ENCODE data around the gene DTX1.

DTX1 gene

GRCh38 chr12:113133036-113133435 is 76.5 kb downstream of the DTX1 start:
- Histone ChIP-seq H3K27ac (ENCODE audit: low read depth, low read length) (no peak overlapping the region), H3K4me1 (ENCODE audit: control insufficient read depth, insufficient read depth, low read length, unreplicated experiment) (peaks cover 3% of the 10 kb centered on the region)

GRCh38 chr12:113133666-113134065 is 77.1 kb downstream of the DTX1 start:
- Histone ChIP-seq H3K4me3 (ENCODE audit: low read depth, low read length) (no peak overlapping the region), H3K27me3 (ENCODE audit: insufficient read depth, low read length) (peaks cover 27% of the 10 kb centered on the region), H2AFZ (ENCODE audit: low read length, unreplicated experiment) (no peak overlapping the region), H3K79me2 (ENCODE audit: control insufficient read depth, insufficient read depth, low read length, unreplicated experiment) (no peaks in the 10 kb centered on the region), H3K36me3 (ENCODE audit: insufficient read depth, low read length) (no peaks in the 10 kb centered on the region), H3K27ac (ENCODE audit: low read depth, low read length) (no peak overlapping the region), H3K4me1 (ENCODE audit: control insufficient read depth, insufficient read depth, low read length, unreplicated experiment) (peaks cover 3% of the 10 kb centered on the region)

More at GRCh38 chr12:113133036-113133435, 76.5 kb downstream of the DTX1 start:
- no peaks in the 10 kb centered on the region for H3K36me3 ChIP-seq (ENCODE audit: insufficient read depth, low read length)
- H3K27me3 ChIP-seq (ENCODE audit: insufficient read depth, low read length) = peaks cover 27% of the 10 kb centered on the region
- no peak overlapping the region for H3K4me3 ChIP-seq (ENCODE audit: low read depth, low read length)
- H3K79me2 ChIP-seq (ENCODE audit: control insufficient read depth, insufficient read depth, low read length, unreplicated experiment) = no peaks in the 10 kb centered on the region
- H2AFZ ChIP-seq (ENCODE audit: low read length, unreplicated experiment) = no peak overlapping the region

- Histone ChIP-seq H2AFZ (ENCODE audit: low read length, unreplicated experiment) (no peak overlapping the region), H3K79me2 (ENCODE audit: control insufficient read depth, insufficient read depth, low read length, unreplicated experiment) (no peaks in the 10 kb centered on the region), H3K36me3 (ENCODE audit: insufficient read depth, low read length) (no peaks in the 10 kb centered on the region), H3K4me1 (ENCODE audit: control insufficient read depth, insufficient read depth, low read length, unreplicated experiment) (peaks cover 3% of the 10 kb centered on the region), H3K4me3 (ENCODE audit: low read depth, low read length) (no peak overlapping the region), H3K27ac (ENCODE audit: low read depth, low read length) (no peak overlapping the region), H3K27me3 (ENCODE audit: insufficient read depth, low read length) (peaks cover 27% of the 10 kb centered on the region)
Observed at GRCh38 chr12:113134071-113134470, 77.5 kb downstream of the DTX1 start.

GRCh38 chr12:113134521-113134951 is 78.0 kb downstream of the DTX1 start:
- Histone ChIP-seq H3K27ac (ENCODE audit: low read depth, low read length) (no peak overlapping the region), H3K36me3 (ENCODE audit: insufficient read depth, low read length) (no peaks in the 10 kb centered on the region), H3K4me1 (ENCODE audit: control insufficient read depth, insufficient read depth, low read length, unreplicated experiment) (peaks cover 3% of the 10 kb centered on the region), H3K4me3 (ENCODE audit: low read depth, low read length) (no peak overlapping the region), H3K27me3 (ENCODE audit: insufficient read depth, low read length) (peaks cover 27% of the 10 kb centered on the region), H2AFZ (ENCODE audit: low read length, unreplicated experiment) (no peak overlapping the region), H3K79me2 (ENCODE audit: control insufficient read depth, insufficient read depth, low read length, unreplicated experiment) (no peaks in the 10 kb centered on the region)

GRCh38 chr12:113135178-113136127 is 78.9 kb downstream of the DTX1 start, which contains the start of gene RASAL1:
TSS of gene RASAL1 (minus strand) at chr12:113135761. CDS start at chr12:113135462, 299 bp downstream.
- H3K27ac ChIP-seq (ENCODE audit: low read depth, low read length) = no peak within 1 kb of the TSS
- H3K36me3 ChIP-seq (ENCODE audit: insufficient read depth, low read length) = no peaks in the 10 kb centered on the region
- H3K79me2 ChIP-seq (ENCODE audit: control insufficient read depth, insufficient read depth, low read length, unreplicated experiment) = no peaks in the 10 kb centered on the region
- no peak within 1 kb of the TSS for H2AFZ ChIP-seq (ENCODE audit: low read length, unreplicated experiment)
- peaks cover 27% of the 10 kb centered on the region for H3K27me3 ChIP-seq (ENCODE audit: insufficient read depth, low read length)
- H3K4me3 ChIP-seq (ENCODE audit: low read depth, low read length) = no peak within 1 kb of the TSS
- H3K4me1 ChIP-seq (ENCODE audit: control insufficient read depth, insufficient read depth, low read length, unreplicated experiment) = peaks cover 3% of the 10 kb centered on the region

GRCh38 chr12:113136128-113136989 is 79.8 kb downstream of the DTX1 start:
- Histone ChIP-seq H3K79me2 (ENCODE audit: control insufficient read depth, insufficient read depth, low read length, unreplicated experiment) (no peaks in the 10 kb centered on the region), H3K27ac (ENCODE audit: low read depth, low read length) (no peak overlapping the region), H3K4me3 (ENCODE audit: low read depth, low read length) (no peak overlapping the region), H3K4me1 (ENCODE audit: control insufficient read depth, insufficient read depth, low read length, unreplicated experiment) (peaks cover 3% of the 10 kb centered on the region), H3K27me3 (ENCODE audit: insufficient read depth, low read length) (peaks cover 27% of the 10 kb centered on the region), H3K36me3 (ENCODE audit: insufficient read depth, low read length) (no peaks in the 10 kb centered on the region), H2AFZ (ENCODE audit: low read length, unreplicated experiment) (no peak overlapping the region)

- peaks cover 27% of the 10 kb centered on the region for H3K27me3 ChIP-seq (ENCODE audit: insufficient read depth, low read length)
- H3K36me3 ChIP-seq (ENCODE audit: insufficient read depth, low read length) = no peaks in the 10 kb centered on the region
- peaks cover 3% of the 10 kb centered on the region for H3K4me1 ChIP-seq (ENCODE audit: control insufficient read depth, insufficient read depth, low read length, unreplicated experiment)
- H2AFZ ChIP-seq (ENCODE audit: low read length, unreplicated experiment) = no peak overlapping the region
- H3K27ac ChIP-seq (ENCODE audit: low read depth, low read length) = no peak overlapping the region
- H3K79me2 ChIP-seq (ENCODE audit: control insufficient read depth, insufficient read depth, low read length, unreplicated experiment) = no peaks in the 10 kb centered on the region
- H3K4me3 ChIP-seq (ENCODE audit: low read depth, low read length) = no peak overlapping the region
Observed at GRCh38 chr12:113136990-113137511, 80.5 kb downstream of the DTX1 start.

GRCh38 chr12:113137861-113138783 is 81.6 kb downstream of the DTX1 start:
- peaks cover 3% of the 10 kb centered on the region for H3K4me1 ChIP-seq (ENCODE audit: control insufficient read depth, insufficient read depth, low read length, unreplicated experiment)
- H2AFZ ChIP-seq (ENCODE audit: low read length, unreplicated experiment) = no peak overlapping the region
- H3K27ac ChIP-seq (ENCODE audit: low read depth, low read length) = no peak overlapping the region
- no peaks in the 10 kb centered on the region for H3K79me2 ChIP-seq (ENCODE audit: control insufficient read depth, insufficient read depth, low read length, unreplicated experiment)
- H3K36me3 ChIP-seq (ENCODE audit: insufficient read depth, low read length) = no peaks in the 10 kb centered on the region
- H3K27me3 ChIP-seq (ENCODE audit: insufficient read depth, low read length) = peaks cover 21% of the 10 kb centered on the region
- no peak overlapping the region for H3K4me3 ChIP-seq (ENCODE audit: low read depth, low read length)

- Histone ChIP-seq H3K27ac (ENCODE audit: low read depth, low read length) (no peak overlapping the region), H3K4me1 (ENCODE audit: control insufficient read depth, insufficient read depth, low read length, unreplicated experiment) (peaks cover 3% of the 10 kb centered on the region), H2AFZ (ENCODE audit: low read length, unreplicated experiment) (no peak overlapping the region), H3K4me3 (ENCODE audit: low read depth, low read length) (no peak overlapping the region), H3K36me3 (ENCODE audit: insufficient read depth, low read length) (no peaks in the 10 kb centered on the region), H3K27me3 (ENCODE audit: insufficient read depth, low read length) (peaks cover 21% of the 10 kb centered on the region), H3K79me2 (ENCODE audit: control insufficient read depth, insufficient read depth, low read length, unreplicated experiment) (no peaks in the 10 kb centered on the region)
Observed at GRCh38 chr12:113138826-113139225, 82.3 kb downstream of the DTX1 start.

Data from ACC112 (cell line).